Urinary bladder (tissue), 4 donors: ENCODE measurements around the gene C1orf159. TPM values are rescaled to one million over a fixed set of nuclear protein-coding genes. Genes with fewer than 3 reads are reported as not detected.
"Not testable (repeated sequence)": the region's sequence is repeated elsewhere in the genome, so short reads cannot be mapped to it uniquely, and the experiment has no call there.

Source experiments
- DNase-seq: peaks from one replicate; pipeline ENCODE4 v3.0.0-alpha.2; 2015; ENCODE audit errors: extremely low spot score
- H3K27ac ChIP-seq: one replicate; pipeline ENCODE4 v1.5.1; 2013; ENCODE audit warnings: low read depth, mild to moderate bottlenecking, moderate library complexity
- H3K36me3 ChIP-seq: one replicate; pipeline ENCODE4 v1.6.1; 2013; ENCODE audit warnings: mild to moderate bottlenecking, moderate library complexity; ENCODE audit not compliant: insufficient read depth
- H3K4me1 ChIP-seq: one replicate; pipeline ENCODE4 v1.6.1; 2013; ENCODE audit warnings: mild to moderate bottlenecking, moderate library complexity; ENCODE audit not compliant: insufficient read depth
- H3K4me3 ChIP-seq: one replicate; pipeline ENCODE4 v1.5.1; 2013; ENCODE audit warnings: low read depth, low read length
- WGBS: extraction: QIAGEN DNeasy Blood & Tissue Kit; methylation state at CpG from one replicate; pipeline ENCODE4 v1.1.7; 2013; 5-methylcytosine and 5-hydroxymethylcytosine counted together
- polyA plus RNA-seq: library from polyadenylated mRNA; stranded (reverse); fragments of 200-250 nt; gene quantifications from one replicate; pipeline ENCODE4 v1.2.3, GENCODE V29; 2013
- total RNA-seq: library from RNA; depleted of rRNA; stranded (reverse); fragments of >200 nt; gene quantifications from one replicate; pipeline ENCODE4 v1.2.3, GENCODE V29; 2014
- donor health status: healthy with polysubstance abuse.
- donor health status: healthy.

The C1orf159 gene
- total and polyA plus RNA-seq, 2 donors, result 7.1 to 12.6 TPM

DNA sequence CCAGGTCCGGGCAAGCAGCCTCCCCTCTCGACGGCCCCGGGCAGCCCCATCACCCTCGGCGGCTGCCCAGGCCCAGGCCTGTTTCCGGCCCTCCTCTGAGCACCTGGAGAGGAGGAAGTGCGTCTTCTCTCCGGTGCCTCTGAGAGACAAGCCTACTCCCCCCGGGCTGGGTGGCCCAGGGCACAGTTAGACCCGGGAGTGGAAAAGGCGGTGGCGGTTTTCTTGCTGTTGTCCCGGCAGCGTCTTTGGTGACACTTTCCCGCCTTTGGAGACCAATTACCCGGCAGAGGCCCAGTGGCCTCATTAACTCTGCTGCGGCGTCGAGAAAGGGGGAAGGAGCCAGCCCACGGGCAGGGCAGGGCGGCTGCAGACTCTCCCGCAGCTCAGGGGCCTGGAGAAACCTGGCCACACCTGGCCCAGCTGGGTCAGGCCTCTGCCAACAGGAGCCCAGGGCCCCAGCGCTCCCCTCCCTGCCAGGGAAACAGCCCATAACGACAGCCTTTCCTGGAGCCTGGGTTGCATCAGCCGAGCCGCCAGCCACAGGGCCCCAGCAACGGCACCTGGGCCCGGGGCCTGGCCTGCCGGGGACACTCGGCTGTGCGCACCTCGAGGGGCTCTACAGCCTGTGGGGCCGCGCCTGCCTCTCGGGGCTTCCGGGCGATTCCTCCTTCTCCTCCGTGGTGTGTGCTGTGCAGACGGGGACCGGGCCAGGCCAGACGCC lies 28.4 kb upstream of the C1orf159 start:
- no peak overlapping the region for H3K4me3 ChIP-seq
- no peaks in the 10 kb centered on the region for H3K36me3 ChIP-seq
- H3K27ac ChIP-seq, result peak overlapping the region; percentile 49
- no peaks in the 10 kb centered on the region for H3K4me1 ChIP-seq
- no peak for DNase-seq
- WGBS, result 51% methylated on average over 42 of the region's 42 CpGs

DNA sequence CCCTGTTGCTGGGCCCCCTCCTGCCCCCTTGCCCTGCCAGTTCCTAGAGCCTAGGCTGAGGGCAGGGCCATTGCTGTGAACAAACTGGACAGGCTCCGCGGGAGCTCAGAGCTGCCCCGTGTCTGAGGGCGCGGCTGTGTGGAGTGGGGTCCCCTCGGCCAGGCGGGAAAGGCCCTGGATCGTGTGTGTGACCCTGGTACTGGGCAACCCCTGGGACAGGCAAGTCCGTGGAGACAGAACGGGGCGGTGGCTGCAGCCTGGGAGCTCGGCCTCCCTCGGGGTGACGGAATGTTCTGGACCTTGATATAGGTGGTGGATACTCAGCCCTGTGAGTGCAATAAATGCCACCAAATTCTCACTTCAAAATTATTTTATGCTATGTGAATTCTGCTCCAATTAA lies 27.7 kb upstream of the C1orf159 start:
- 86% methylated on average over 14 of the region's 14 CpGs for WGBS
- DNase-seq, result no peak
- Histone ChIP-seq H3K36me3 (no peaks in the 10 kb centered on the region), H3K4me3 (no peak overlapping the region), H3K4me1 (no peaks in the 10 kb centered on the region), H3K27ac (no peak overlapping the region)

DNA sequence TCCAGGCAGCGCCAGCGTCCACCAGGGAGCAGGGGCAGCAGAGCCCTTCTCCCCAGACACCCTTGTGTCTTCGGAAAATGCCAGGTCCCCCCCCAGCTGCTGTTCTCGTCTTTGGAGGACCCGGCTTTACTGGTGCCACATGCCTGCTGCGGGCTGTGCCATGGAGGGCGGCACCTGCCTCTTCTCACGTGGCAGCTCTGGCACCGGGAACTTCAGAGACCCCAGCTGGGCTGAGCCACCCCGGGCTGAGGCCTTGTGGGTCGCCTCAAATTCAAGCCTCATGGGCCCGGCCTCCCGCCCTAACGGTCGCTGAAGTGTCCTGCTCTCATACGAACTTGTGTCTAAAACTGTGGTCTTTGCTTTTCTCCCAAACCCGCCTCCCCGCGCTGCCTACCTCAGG lies 27.0 kb upstream of the C1orf159 start:
- DNase-seq, result no peak
- no peaks in the 10 kb centered on the region for H3K36me3 ChIP-seq
- H3K4me1 ChIP-seq, result no peaks in the 10 kb centered on the region
- H3K4me3 ChIP-seq, result no peak overlapping the region
- 81% methylated on average over 19 of the region's 19 CpGs for WGBS
- H3K27ac ChIP-seq, result no peak overlapping the region

GRCh38 chr1:1142352-1142751 lies 26.5 kb upstream of the C1orf159 start:
- 49% methylated on average over 15 of the region's 15 CpGs for WGBS
- not testable (repeated sequence) for H3K36me3 ChIP-seq, H3K4me1 ChIP-seq, DNase-seq, H3K27ac ChIP-seq, H3K4me3 ChIP-seq

DNA sequence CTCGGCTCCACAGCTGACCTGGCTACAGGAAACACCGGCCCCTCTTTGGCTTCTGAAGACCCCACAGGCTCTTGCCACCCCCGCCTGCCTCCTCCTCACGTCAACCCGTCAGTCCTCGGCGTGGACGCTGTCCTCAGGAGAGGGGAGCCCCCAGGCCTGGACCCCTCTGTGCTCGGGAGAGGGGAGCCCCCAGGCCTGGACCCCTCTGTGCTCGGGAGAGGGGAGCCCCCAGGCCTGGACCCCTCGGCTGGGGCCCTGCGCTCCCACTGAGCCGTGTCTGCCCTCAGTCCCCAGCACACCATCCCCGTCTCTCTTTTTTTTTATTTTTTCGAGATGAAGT lies 26.0 kb upstream of the C1orf159 start:
- Histone ChIP-seq H3K4me1 (no peaks in the 10 kb centered on the region), H3K36me3 (no peaks in the 10 kb centered on the region), H3K4me3 (no peak overlapping the region), H3K27ac (no peak overlapping the region)
- DNase-seq, result no peak
- 61% methylated on average over 15 of the region's 15 CpGs for WGBS

GRCh38 chr1:1141244-1141910 lies 25.5 kb upstream of the C1orf159 start:
- Histone ChIP-seq H3K4me3 (no peak overlapping the region), H3K4me1 (no peaks in the 10 kb centered on the region), H3K36me3 (no peaks in the 10 kb centered on the region), H3K27ac (no peak overlapping the region)
- DNase-seq, result no peak
- 46% methylated on average over 25 of the region's 25 CpGs for WGBS

GRCh38 chr1:1140673-1141072 lies 24.8 kb upstream of the C1orf159 start:
- Histone ChIP-seq H3K4me1 (no peaks in the 10 kb centered on the region), H3K36me3 (no peaks in the 10 kb centered on the region), H3K27ac (no peak overlapping the region), H3K4me3 (no peak overlapping the region)
- no peak for DNase-seq
- 43% methylated on average over 18 of the region's 18 CpGs for WGBS

GRCh38 chr1:1137256-1138045 lies 21.6 kb upstream of the C1orf159 start:
- WGBS, result 12% methylated on average over 36 of the region's 36 CpGs
- Histone ChIP-seq H3K27ac (no peak overlapping the region), H3K36me3 (no peaks in the 10 kb centered on the region), H3K4me3 (no peak overlapping the region), H3K4me1 (no peaks in the 10 kb centered on the region)
- no peak for DNase-seq

GRCh38 chr1:1136547-1137230 lies 20.8 kb upstream of the C1orf159 start:
- WGBS, result 21% methylated on average over 48 of the region's 48 CpGs
- Histone ChIP-seq H3K4me1 (no peaks in the 10 kb centered on the region), H3K27ac (no peak overlapping the region), H3K4me3 (no peak overlapping the region), H3K36me3 (no peaks in the 10 kb centered on the region)
- no peak for DNase-seq

- Histone ChIP-seq H3K4me3 (no peak overlapping the region), H3K27ac (no peak overlapping the region), H3K4me1 (no peaks in the 10 kb centered on the region), H3K36me3 (no peaks in the 10 kb centered on the region)
- DNase-seq, result no peak
- 80% methylated on average over 20 of the region's 20 CpGs for WGBS
Observed at GRCh38 chr1:1135339-1136136, 19.6 kb upstream of the C1orf159 start.

GRCh38 chr1:1134300-1134970 lies 18.5 kb upstream of the C1orf159 start:
- Histone ChIP-seq H3K4me1 (no peaks in the 10 kb centered on the region), H3K4me3 (no peak overlapping the region), H3K27ac (no peak overlapping the region), H3K36me3 (no peaks in the 10 kb centered on the region)
- no peak for DNase-seq
- whole genome bisulfite sequencing, result 89% methylated on average over 28 of the region's 28 CpGs

DNA sequence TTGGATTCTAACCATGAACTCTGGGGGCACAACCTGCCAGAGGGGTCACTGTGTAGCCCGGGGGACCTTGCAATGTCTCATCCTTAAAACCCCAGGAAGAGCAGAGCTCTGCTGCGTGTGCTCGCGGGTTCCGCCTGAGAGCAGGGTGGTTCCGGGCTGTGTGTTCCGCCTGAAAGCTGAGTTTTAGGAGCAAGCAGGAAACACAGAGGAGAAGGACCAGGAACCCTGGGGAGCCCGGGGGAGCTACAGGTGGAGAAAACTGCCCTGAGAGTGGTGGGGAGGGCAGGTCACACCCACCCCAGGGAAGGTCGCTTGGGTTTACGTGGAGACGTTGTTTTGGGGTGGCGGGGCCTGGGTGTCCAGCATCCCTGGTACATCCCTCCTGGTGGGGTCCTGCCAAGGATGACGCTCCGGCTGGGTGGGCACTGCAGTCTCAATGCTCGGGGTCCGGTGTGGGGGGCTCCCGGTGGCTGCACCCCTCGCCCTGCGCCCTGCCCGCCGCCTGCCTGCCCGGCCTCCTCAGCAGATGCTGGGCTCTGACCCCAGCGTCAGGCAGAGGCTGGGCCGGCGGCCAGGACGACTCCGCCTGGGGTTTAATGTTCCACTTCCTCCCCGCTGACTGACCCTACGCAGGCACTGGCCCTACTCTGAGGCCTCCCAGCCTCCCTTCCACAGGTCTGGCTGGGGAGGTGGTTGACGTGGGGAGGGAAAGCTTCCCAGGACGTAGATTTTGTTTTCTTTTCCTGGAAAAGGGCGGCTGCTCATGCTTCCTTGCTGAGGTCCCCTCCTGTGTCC lies 17.3 kb upstream of the C1orf159 start:
- H3K4me3 ChIP-seq, result no peak overlapping the region
- H3K4me1 ChIP-seq, result no peaks in the 10 kb centered on the region
- WGBS, result 50% methylated on average over 32 of the region's 32 CpGs
- DNase-seq, result no peak
- H3K36me3 ChIP-seq, result no peaks in the 10 kb centered on the region
- peak overlapping the region; percentile 70 for H3K27ac ChIP-seq
